Coronary artery (tissue), 2 donors: ENCODE data around the gene BOLA3.

Source experiments
- DNase-seq: peaks from one replicate; pipeline ENCODE4 v3.0.0-alpha.2; 2017; ENCODE audit warnings: low spot score
- H3K27ac ChIP-seq, 2 donors: fragments of 200-600 bp; sonication (generic); one replicate each; pipeline ENCODE4 v1.5.1; 2016 to 2019
- H3K4me3 ChIP-seq: fragments of 200-600 bp; sonication (generic); 2 replicates; pipeline ENCODE4 v1.5.1; 2016; ENCODE audit warnings: mild to moderate bottlenecking, moderate library complexity
- CTCF ChIP-seq: fragments of 200-600 bp; sonication (generic); IDR thresholded peaks from one replicate; pipeline ENCODE4 v1.5.1; 2019; ENCODE audit warnings: antibody characterized with exemption

BOLA3 gene

GRCh38 chr2:74149247-74149525 is 1.5 kb upstream of the BOLA3 start:
- no peak for DNase-seq
- Histone ChIP-seq H3K4me3 (no peak overlapping the region), H3K27ac (no peak overlapping the region)
- TF ChIP-seq CTCF = no peak

- no peak for DNase-seq
- Histone ChIP-seq H3K27ac (peak overlapping the region; percentile 35 to 85), H3K4me3 (peak overlapping the region; percentile 96)
- TF ChIP-seq CTCF = no peak
These were observed 940 bp upstream of the BOLA3 start for GRCh38 chr2:74148457-74149246.

GRCh38 chr2:74146929-74147726 is 584 bp downstream of the BOLA3 start:
- Histone ChIP-seq H3K27ac (peak overlapping the region; percentile 35 to 85), H3K4me3 (peak overlapping the region; percentile 96)
- DNase-seq = no peak
- no peak for TF ChIP-seq CTCF

- Histone ChIP-seq H3K27ac (no peak overlapping the region), H3K4me3 (no peak overlapping the region)
- no peak for DNase-seq
- TF ChIP-seq CTCF = no peak
These were observed 5.4 kb downstream of the BOLA3 start for GRCh38 chr2:74142340-74142739.

GRCh38 chr2:74138600-74139323 is 8.9 kb downstream of the BOLA3 start:
- H3K4me3 ChIP-seq = no peak overlapping the region
- no peak overlapping the region for H3K27ac ChIP-seq
- DNase-seq = no peak
- TF ChIP-seq CTCF = no peak

GRCh38 chr2:74137651-74138599 is 9.8 kb downstream of the BOLA3 start:
- TF ChIP-seq CTCF = no peak
- Histone ChIP-seq H3K27ac (no peak overlapping the region), H3K4me3 (no peak overlapping the region)
- DNase-seq = no peak
